Activated T-cell treated with anti-CD3 and anti-CD28 coated beads for 24 hours (primary cell): ENCODE results near the gene RNU6-1.

Experiments
- DNase-seq: peaks from one replicate; pipeline ENCODE4 v3.0.0-alpha.2; 2020; ENCODE audit warnings: low read depth

RNU6-1 gene

DNA sequence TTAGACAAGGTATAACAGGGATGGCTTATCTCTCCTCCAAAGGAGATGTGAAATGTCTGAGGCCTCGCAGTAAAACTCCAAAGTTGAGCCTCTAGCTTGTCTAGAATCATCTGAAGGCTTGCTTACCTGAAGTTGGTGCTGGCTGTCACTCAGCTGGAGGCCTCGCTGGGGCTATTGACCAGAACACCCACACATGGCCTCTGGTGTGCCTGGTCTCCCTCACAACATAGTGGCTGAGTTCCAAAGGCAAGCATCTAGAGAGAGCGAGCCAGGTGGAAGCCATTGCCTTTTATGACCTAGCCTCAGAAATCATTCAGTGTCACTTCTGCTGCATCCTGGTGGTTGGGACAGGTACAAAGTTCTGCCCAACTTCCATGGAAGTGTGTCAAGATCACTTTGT is 17.4 kb upstream of the RNU6-1 start:
- DNase-seq = no peak

GRCh38 chr15:67855842-67856241 is 16.0 kb upstream of the RNU6-1 start:
- no peak for DNase-seq

- no peak for DNase-seq
Measured at GRCh38 chr15:67854358-67854757, 14.5 kb upstream of the RNU6-1 start.

DNA sequence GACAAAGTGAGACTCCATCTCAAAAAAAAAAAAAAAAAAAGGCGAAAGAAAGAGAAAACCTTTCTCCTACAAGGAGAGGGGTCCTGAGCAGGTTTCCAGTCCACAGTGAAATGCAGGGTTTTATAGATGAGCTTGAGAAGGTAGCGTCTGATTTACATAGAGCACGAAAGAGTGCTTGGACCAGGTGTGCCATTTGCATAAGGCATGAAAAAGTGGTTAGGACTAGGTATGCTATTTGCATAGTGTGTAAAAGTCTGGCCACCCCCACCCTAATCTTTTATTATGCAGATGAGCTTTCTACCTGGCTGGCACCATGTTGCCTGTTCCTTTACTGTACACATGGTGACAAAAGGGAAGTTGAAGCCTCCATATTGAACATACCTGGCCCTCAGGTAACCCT is 13.6 kb upstream of the RNU6-1 start:
- DNase-seq = no peak

DNA sequence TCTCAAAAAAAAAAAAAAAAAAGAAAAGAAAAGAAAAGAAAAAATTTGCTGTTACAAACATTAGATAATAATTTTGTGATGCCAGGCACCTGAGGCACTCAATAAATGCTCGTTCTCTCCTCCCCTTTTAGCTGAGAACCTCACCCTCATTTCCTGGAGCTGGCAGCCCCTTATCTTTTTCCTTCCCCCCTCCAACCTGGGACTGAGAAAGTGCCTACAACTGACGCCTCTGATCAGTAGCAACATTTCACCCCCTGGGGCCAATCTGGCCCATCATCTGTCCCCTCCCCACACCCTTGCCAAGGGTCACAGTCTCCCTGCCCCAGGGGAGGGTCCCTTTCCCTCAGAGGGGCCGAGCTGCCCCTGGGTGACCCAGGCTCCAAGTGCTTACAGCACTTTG is 12.6 kb upstream of the RNU6-1 start:
- no peak for DNase-seq

GRCh38 chr15:67850994-67851571 is 11.2 kb upstream of the RNU6-1 start:
- no peak for DNase-seq

DNA sequence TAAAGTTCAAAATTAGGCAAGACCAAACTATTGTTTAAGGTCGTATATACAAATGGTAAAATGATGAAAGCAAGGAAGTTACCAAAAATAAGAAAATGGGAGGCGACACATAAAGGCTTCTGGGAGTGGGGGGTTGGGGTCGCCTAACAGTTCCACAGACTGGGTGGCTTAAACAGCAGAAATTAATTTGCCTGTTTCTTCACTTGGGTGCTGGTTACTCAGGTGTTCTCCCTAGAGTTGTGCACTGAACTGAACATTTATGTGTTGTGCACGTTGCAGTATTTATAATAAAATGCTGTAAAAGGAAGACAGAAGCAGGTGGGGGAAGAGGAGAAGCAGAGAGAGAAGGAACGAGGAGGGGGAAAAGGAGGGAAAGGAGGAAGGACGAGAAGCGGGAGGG is 10.5 kb upstream of the RNU6-1 start:
- DNase-seq = no peak

GRCh38 chr15:67849538-67849937 is 9.7 kb upstream of the RNU6-1 start:
- DNase-seq = no peak

DNA sequence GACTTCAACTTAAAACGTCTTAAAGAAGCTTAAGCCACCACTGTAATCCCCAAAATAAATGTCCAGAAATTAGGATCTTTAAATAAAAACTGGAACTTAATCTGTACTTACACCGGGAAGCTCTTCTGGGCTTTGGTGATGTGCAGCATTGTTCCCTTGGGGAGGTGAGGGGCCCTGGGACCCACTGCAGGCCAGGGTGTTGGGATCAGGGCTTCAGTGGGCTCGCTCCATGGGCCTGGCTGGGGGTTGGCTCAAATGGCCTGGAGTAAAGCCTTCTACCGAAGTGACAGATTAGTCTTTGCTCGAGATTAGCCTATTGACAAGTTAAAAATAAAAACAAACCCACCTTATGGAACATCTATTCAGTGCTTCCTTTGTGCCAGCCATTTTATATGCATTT is 6.1 kb upstream of the RNU6-1 start:
- DNase-seq = no peak

DNA sequence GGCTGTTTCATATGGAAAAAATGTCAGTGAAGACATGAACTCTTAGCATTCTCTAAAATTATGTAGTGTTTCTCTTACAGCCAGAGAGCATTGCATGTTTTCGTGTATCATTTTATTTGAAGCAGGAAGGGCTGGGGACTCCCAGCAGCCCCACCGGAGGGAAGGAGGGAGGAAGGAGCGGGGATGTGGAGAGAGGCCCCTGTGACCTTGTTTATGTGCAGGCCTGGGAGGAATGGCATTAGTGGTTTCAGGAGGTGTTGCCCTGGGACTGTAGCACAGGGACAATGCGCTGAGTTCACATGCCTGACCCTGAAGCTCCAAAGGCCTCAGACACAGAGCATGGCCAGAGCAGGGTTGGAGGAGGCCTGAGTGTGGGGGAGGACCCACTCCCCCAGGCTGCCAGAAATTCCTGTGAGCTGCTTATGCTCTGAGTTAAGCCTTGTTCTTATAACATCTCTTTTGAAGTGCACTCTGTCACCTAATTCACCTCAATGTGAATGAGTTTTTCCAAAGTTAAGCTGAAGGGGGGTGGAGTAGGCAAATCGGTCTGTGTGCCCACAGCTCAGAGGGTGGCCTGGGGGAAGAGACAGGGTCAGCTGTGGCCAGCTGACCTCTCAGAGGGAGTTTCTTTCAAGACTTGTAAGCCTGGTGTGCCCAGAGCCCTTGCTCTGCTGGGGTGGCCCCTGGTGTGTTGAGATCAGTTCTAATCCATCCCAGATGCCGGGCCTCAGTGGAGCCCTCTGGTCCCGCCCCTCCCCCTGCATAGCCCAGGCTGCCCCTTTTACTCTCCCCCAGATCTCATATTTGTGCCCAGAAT is 3.9 kb upstream of the RNU6-1 start:
- DNase-seq = no peak

DNA sequence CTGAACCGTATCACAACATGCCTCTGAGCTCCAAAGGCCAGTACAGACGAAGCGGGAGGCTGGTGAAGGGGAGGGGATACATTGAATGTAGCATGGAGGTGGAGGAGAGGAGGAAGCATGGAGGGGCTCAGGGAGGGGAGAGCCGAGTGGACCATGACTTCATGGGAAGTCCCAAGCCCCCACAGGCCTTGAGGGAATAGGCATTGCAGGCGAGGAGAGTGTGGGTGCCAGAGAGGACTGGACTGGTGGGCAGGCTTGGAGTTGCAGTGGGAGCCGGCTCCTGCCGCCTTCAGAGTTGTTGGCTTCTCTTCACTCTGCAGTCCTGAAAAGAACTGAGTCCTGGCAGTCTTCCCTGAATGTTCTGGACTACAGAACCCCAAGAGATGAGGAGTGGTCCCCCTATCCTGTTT is 3.3 kb upstream of the RNU6-1 start:
- no peak for DNase-seq

DNA sequence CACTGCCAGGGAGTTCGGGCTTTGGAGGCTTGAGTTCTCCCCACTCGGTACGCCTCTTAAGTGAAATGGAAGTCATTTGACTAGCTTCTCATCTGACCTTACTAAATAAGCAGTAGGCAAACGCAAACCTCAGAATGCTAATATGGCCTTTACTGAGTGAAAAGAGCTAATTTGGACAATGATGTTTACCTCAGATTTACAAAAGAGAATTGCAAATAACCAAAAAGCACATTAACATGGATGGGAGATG is 1.6 kb upstream of the RNU6-1 start:
- DNase-seq = no peak

- no peak for DNase-seq
Measured at GRCh38 chr15:67840749-67841512, 1.1 kb upstream of the RNU6-1 start.

DNA sequence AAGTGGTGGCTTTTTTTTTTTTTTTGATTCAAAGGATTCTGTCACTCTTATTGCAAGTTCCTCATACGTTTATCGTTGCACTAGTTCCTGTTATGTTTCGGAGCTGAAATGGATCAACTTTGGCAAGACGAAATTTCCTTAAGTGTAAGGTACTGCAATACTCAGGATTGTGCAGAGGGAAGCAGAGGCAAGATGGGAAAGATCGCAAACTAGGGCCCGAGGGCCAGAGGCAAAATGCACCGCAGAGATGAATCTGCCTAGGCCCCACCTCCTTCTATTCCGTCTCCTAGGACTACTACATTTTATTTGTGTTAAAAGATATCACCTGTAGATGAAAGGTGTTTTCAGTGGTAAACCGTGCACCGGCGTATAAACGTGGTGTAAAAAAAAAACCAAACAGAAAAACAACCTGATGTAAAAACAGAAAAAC is 331 bp downstream of the RNU6-1 start:
- no peak for DNase-seq

- DNase-seq = no peak
Measured at GRCh38 chr15:67838789-67839332, 984 bp downstream of the RNU6-1 start.

DNA sequence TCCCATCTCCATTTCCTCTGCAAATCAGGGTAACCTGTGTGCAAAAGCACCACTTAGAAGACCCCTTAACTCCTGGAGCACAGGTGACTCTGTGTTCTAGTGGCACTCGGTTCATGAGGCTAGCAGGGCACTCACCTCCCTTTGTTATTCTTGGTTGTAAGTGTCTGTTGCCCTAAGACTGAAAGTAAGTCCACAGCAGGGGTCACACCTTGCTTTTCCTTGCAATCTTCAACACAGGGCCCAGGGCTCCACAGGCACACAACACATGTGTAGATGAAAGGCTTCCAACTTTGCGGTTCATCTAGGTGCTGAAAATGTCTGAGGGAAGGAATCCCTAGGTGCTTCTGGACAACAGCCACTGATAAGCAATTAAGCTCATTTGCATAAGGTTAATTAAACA is 2.9 kb downstream of the RNU6-1 start:
- no peak for DNase-seq

DNA sequence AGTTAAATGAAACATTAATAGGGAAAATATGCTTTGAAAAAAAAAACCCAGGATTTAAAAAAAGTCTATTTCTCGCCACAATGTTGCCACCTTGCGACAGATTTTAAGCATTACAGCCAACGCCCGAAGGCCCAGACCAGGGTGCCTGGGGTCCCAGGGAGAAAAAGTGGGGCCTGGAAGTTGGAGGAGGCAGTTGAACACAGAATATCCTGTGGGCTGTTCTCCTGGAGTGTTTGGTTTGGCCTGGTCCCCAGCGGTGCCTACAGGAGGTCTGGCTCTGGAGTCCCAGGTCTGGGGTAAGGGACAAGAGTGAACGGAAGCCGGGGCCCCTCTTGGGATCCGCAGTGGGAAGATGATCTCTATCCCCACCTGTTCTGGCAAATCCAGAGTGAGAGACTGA is 3.4 kb downstream of the RNU6-1 start:
- peak; percentile 43 for DNase-seq

DNA sequence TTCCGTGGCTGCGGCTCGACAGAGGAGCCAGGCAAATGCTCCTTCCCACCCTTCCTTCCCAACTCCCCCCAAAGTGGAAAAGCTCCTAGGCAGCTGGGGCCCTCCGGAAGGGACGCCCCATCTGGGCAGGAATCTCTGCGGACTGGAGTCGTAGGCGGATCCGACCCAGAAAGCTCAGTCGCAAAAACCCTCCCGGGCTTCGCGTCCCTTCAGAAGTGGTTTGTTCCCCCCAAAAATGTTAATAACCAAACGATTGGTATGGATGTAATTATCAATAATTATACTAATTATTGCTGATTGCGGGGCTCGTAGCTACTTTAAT is 3.8 kb downstream of the RNU6-1 start:
- no peak for DNase-seq

DNA sequence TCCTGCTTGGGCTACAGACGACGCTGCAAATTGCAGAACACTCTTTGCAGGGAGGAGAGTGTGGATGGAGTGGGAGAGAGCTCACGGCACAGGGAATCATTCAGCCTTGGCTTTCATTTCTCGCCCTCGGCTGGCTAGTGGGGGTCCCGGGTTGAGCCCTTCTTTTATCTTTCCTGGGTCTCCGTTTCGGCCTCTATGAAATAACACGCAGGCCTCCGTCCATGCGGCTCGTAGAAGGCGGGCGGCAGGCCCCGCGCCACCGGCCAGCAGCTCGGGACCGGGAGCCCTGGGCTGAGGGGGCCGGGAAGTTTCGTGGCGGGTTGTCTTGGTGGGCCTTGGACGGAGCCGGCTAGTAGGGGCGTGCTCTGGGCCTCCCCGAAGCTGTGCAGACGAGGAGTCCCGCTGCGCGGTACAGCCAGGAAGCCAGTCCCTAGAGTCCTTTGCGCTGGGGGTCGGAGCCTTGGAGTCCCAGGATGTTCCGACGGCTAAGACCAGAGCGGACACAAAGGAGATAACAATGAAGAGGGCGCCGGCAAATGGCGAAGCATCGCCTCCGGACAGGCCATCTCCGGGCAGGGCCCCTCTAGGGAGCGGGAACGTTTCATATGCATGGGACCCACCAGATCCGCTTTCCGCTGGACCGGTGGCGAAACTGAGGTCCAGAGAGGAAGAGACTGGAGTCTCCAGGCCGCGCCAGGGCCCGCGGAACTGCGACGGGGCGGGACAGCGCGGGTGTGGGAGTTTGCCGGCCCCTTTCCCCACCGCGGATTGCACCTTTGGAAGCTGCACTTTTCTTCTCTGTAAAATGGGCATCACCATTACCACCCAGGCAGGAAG is 4.3 kb downstream of the RNU6-1 start:
- DNase-seq = no peak

DNA sequence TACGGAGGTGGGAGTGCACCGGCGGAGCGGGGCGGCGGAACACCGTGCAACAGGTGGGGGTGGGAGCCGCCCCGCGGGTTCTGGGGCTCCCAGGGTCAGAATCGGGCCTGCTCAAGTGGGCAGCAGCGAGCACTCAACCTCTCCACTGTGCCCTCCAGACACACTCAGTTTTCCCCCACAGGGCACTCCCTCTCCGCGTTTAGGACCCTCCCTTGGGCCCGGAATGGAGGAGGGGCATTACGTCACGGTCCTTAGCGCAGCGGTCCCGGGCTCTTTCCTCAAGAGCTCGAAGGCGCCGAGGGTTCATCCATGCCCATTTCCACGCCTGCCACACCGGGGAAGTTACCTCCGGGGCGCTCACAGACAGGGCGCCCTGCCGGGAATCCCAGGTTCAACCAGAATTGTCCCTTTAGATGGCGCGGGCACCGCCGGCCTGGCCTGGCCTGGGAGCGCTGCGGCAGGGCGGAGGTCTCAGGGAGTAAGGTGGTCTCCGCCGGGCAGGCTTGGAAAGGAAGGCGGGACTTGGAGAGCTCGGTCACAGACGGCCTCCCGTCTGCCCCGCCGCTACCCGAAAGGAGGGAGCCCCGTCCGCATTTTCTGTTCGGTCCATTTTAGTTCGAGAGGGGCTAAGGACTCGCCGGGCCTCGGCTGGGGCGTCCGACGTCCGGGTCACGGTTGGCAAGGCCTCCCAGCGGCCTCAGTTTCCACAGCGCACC is 5.1 kb downstream of the RNU6-1 start:
- no peak for DNase-seq

- no peak for DNase-seq
Measured at GRCh38 chr15:67833710-67834511, 5.9 kb downstream of the RNU6-1 start.
